IPS-NIHi7 (cell line): ENCODE data around the gene VDAC1.
"Not testable (repeated sequence)": the region's sequence is repeated elsewhere in the genome, so short reads cannot be mapped to it uniquely, and the experiment has no call there.

Source experiments
- DNase-seq: peaks from one replicate; pipeline ENCODE4 v3.0.0; 2012; ENCODE audit warnings: mixed read lengths; ENCODE audit errors: extremely low spot score

Gene VDAC1

GRCh38 chr5:133967698-133968203, 37.0 kb downstream of the VDAC1 start:
- no peak for DNase-seq

GRCh38 chr5:133967124-133967523, 37.7 kb downstream of the VDAC1 start:
- no peak for DNase-seq

GRCh38 chr5:133966090-133966489, 38.7 kb downstream of the VDAC1 start:
- DNase-seq = no peak

GRCh38 chr5:133963493-133964128, 41.2 kb downstream of the VDAC1 start:
- no peak for DNase-seq

DNA sequence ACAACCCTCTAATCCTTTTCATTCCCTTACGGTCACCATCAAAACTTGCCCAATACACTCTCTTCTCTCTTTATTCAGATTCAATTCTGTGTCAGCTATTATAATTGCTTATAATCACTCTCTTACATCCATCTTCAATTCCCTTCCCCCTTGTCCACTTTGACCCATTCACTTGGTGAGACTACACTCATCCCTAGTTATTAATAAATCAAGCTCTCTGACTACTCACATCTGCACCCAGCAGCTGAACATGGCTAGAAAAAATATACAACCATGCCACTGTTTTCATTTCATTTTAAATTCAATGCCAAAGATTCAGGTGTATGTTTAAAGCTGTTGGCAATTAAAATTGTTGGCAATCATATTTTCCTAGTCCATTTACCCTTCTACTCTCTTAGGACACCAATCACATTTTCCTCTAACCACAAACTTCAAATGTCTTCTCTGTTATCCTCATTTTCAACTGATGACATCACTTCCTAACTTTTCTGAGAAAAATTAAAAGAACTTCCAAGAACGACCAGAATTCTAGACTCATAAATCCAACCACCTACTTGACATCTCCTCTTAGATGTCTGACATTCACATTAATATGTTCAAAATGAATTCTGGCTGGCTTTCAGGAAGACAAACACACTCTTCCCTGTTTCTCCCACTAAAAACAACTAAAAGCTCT, 41.8 kb downstream of the VDAC1 start:
- DNase-seq = no peak

DNA sequence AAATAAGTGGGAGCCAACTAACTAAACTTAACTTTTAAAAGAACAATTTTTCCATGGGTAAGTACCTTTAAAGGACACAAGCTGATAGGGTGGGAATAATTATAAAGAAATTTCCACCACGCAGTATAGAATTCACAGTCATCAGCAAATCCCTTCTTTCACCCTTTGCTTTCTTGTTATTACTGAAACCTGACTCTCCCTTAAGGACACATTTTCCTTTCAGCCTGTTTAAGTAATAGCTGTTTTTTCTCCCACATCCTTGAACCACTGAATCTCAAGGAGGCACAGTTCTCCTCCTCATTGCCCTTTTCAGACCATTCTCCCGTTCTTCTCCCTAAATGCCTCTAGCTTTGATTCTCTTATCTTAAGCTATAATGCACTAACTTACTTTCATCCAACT, 42.6 kb downstream of the VDAC1 start:
- no peak for DNase-seq

DNA sequence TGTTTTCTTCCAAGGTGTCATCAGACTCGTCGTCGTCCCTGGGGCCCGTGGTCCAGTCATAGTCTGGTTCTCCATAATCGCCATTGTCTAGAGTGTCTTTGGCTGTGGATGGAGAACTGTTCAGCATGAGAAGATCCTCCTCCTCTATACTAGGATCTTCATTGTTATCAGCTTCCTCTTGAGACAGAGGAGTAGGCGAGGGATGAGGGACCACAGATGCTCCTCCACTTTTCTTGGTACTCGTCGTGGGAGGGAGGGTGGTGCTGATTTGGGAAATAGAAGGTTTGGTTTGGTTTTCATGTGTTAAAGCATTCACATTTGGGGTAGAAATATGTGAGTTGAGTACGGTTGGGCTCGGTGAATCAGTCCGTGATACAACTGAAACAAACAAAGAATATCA, 45.1 kb downstream of the VDAC1 start:
- DNase-seq = no peak

DNA sequence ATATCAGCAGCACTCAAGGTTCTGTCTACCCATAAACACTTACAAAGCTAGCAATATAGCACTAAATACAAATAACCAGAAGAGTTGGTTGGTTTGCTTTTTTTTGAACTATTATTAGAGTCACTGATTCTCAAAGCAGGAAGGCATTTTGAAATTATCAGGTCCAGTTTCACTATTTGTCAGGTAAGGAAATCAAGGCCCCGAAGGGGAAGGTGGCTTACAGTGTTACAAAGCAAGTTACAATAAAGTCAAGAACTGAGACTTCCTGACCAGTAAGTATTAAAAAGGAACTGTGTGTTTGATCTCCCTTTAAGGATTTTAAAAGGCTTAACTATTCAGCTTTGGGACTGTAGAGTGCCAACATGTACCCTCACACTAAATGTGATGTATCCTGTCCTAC, 47.2 kb downstream of the VDAC1 start:
- DNase-seq = no peak

GRCh38 chr5:133957080-133957479, 47.7 kb downstream of the VDAC1 start:
- DNase-seq = no peak

- DNase-seq = not testable (repeated sequence)
Observed at GRCh38 chr5:133956196-133956595, 48.6 kb downstream of the VDAC1 start.

GRCh38 chr5:133953568-133954145, 51.1 kb downstream of the VDAC1 start:
- DNase-seq = no peak

DNA sequence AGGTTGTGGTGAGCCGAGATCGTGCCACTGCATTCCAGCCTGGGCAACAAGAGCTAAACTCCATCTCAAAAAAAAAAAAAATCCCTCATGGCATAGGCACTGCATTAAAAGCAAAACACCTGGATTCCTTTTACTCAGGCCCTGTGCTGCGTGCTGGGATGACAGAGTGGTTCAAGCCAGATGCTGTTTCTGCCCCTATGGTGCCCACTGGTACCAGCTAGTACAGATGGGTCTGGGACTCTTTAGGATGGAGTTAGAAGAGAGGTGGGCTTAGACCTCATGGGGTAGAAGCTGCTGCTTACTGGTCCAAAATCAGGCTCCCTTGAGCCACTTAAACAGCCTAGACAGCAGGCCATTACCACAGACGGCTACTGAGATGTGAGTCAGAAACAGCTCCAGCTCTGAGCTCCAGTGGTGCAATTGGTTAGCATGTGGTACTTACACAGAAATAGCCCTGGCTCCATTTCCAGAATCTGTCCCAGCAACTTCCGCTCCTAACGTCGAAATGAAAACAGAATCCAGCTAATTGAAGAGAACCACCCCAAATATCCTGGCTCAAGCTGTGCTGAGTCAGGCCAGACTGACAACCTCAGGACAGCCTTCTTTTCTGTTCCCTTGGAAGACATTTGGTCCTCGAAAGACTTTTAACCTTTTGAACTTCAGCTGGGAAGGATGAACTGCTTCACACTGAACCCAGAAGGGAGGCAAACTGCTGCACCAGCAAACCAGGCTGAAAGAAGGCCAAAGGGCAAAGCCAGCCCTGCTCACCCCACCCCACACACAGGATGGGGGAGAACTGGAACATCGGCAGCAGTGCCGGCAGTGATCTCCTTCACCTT, 51.8 kb downstream of the VDAC1 start:
- no peak for DNase-seq

DNA sequence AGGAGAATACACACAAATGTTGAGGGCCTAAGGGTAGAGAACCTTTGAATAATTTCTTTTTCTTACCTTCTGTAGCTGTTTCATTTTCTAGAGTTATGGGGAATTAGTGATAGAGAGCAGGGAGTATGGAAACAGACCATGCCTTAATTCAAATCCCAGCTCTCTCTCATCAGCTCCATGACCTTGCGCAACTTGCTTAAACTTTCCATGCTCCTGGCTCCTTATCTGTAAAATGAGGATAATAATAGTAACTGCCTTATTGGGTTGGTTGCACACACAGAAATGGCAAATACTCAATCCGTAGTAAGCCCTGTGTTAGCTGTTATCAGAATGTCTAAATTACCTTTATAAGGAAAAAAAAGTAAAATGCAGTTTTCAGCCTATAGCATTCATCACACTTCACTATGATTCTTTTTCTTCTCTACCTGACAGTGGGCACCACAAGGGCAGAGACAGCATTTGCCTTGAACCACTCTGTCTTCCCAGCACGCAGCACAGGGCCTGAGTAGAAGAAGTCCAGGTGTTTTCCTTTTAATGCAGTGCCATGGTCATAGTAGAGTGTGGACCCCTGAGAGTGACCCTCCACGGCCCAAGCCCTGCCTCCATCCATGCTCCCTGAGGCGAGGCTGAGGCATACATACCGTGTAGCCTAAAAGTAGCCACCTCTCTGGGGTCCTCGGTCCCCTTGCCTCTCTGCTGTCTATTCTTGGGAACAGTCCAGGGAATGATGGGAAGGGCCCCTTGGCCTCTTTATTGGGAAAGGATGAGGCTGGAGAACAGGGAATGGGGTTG, 53.8 kb downstream of the VDAC1 start:
- no peak for DNase-seq

GRCh38 chr5:133948721-133949120, 56.1 kb downstream of the VDAC1 start:
- no peak for DNase-seq

- no peak for DNase-seq
Observed at GRCh38 chr5:133947431-133947841, 57.3 kb downstream of the VDAC1 start.

GRCh38 chr5:133945568-133945967, 59.2 kb downstream of the VDAC1 start:
- no peak for DNase-seq

- peak; percentile 83 for DNase-seq
Observed at GRCh38 chr5:133944263-133945185, 60.3 kb downstream of the VDAC1 start.

DNA sequence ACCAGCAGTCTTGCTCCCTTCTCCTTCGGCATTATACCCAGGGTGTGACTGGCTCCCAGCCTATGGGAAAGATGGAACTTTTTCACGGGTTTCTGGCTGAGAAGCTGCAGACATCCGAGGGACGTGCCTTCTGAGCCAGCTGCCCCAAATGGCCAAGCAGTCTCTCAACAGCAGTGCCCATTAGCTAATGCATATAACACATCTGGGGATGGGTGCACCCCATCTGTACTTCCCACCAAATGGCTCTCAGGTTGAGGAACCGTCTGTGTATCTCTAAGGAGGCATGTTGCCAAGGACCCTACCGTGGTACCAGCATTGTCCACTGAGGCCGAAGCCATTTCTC, 61.3 kb downstream of the VDAC1 start:
- no peak for DNase-seq

DNA sequence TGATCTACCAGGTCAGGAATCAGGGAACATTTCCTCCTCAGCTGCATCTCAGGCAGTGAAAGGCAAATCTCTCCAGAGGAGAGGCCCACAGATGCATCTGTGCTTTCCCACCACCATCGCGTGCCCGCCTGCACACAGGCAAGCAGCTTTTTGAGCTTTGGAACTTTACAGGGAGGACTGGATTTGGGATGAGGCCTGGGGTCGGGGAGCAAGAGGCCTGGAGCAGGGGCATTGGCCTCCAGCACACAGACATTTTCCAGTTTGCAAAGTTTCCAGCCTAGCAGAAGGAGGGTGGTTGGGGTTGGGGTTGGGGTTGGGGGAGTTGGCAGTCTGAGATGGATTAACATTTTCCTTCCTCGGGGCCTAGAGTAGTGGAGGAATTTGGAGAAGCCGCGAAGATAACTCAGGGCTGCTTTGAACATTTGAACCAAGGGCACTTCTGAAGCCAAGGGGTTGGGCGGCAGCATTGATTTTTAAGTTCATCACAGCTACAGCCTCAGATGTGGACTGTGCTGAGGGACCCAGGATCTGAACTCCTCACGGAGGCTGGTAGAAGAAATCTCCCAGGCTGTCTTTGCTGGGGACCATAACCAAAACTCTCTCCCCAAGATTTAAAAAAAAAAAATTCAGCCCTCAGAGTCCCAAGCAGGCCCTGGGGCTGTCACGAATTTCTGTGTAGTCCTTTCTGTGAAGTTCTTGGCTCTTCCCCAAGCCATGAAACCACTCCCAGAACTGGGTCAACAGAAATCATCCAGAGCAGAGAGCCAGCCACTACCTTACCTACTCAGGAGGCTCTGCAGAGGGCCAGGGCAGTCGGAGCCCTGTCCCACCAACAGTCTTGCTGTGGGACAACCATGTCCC, 61.9 kb downstream of the VDAC1 start:
- no peak for DNase-seq
